Esophagus squamous epithelium (tissue), 5 donors: ENCODE results near the gene GJA1. TPM values are rescaled to one million over a fixed set of nuclear protein-coding genes. Genes with fewer than 3 reads are reported as not detected.

ENCODE experiments used
- DNase-seq: peaks from one replicate; lab custom pipeline; 2025; lab: John Stamatoyannopoulos, UW
- H3K27ac ChIP-seq, 4 donors: fragments of 200-600 bp; sonication (generic); one replicate each; pipeline ENCODE4 v1.5.1; 2016 to 2019; ENCODE audit warnings: mild to moderate bottlenecking in 1 of 4
- H3K27me3 ChIP-seq, 4 donors: fragments of 200-600 bp; sonication (generic); 1 replicate in 3 of 4; 2 replicates in 1 of 4; pipeline versions ENCODE4 v1.5.1 to v1.6.0; 2017 to 2021; ENCODE audit warnings: antibody characterized with exemption in 1 of 4
- H3K36me3 ChIP-seq, 3 donors: fragments of 200-600 bp; sonication (generic); one replicate each; pipeline ENCODE4 v1.5.1; 2016 to 2019
- H3K4me1 ChIP-seq, 3 donors: fragments of 200-600 bp; sonication (generic); one replicate each; pipeline ENCODE4 v1.5.1; 2017 to 2019
- H3K4me3 ChIP-seq, 4 donors: fragments of 200-600 bp; sonication (generic); 1 replicate in 3 of 4; 2 replicates in 1 of 4; pipeline ENCODE4 v1.5.1; 2016 to 2019; ENCODE audit warnings: mild to moderate bottlenecking in 2 of 4, moderate library complexity in 1 of 4
- H3K9me3 ChIP-seq, 3 donors: fragments of 200-600 bp; sonication (generic); one replicate each; pipeline ENCODE4 v1.5.1; 2016 to 2019
- POLR2A ChIP-seq, 4 donors: fragments of 450-650 bp; IDR thresholded peaks; one replicate each; pipeline ENCODE4 v1.6.1; 2017; ENCODE audit warnings: antibody characterized with exemption in 4 of 4, mild to moderate bottlenecking in 4 of 4, moderate library complexity in 3 of 4
- WGBS, 2 donors: methylation state at CpG; one replicate each; pipeline ENCODE4 v1.1.5; 2018; 5-methylcytosine and 5-hydroxymethylcytosine counted together
- intact Hi-C: fragments of 100-400 bp; cut with DNase I; formaldehyde crosslinking; loops from one replicate; pipeline ENCODE4 v1.15.0; 2022
- total RNA-seq, 4 donors: library from RNA; depleted of rRNA; stranded (reverse); fragments of >200 nt; gene quantifications; one replicate each; pipeline ENCODE4 v1.1.0, GENCODE V29; 2016
- TF ChIP-seq, protein P1 (sequence below), 6 experiments: fragments of 450-650 bp in 4 of 6; fragments of 200-600 bp in 2 of 6; sonication (generic) in 2 of 6; IDR thresholded peaks; one replicate each; pipeline ENCODE4 v1.5.1; 2016 to 2019; ENCODE audit warnings: antibody characterized with exemption in 6 of 6, mild to moderate bottlenecking in 4 of 6, moderate library complexity in 4 of 6
- donor health status: DM: yes; HTN: yes; CAD: no.

GJA1 gene
- total RNA-seq, 4 donors from 2014 or later, result 73.1 to 118 (median 89.4) TPM

DNA sequence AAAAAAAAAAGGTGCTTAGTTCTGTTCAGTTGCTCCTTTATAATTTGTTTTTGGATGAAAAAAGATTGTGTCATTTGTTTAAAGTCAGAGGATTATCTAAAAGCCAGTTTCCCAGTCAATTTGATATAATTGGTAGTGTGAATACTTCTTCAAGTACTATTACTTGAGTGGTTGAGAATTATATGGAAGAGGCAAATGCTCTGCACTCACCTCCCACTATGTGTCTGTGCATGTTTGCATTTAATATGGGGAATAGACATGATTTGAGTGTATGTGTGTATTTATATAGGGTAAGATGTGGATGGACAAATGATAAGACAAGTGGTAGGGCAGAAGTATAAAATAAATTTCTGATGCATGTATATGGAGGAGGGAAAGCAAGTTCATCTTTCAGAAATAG, 15.8 kb downstream of the GJA1 start:
- no peak for DNase-seq
- Histone ChIP-seq H3K9me3 (no peaks in the 10 kb centered on the region), H3K27me3 (no peaks in the 10 kb centered on the region), H3K4me1 (peaks cover 0 to 5% (median 0%) of the 10 kb centered on the region in 3 donors), H3K27ac (no peak overlapping the region), H3K36me3 (peaks cover 4 to 42% (median 6%) of the 10 kb centered on the region in 3 donors), H3K4me3 (no peak overlapping the region)
- intact Hi-C loops, result no loop called here
- TF ChIP-seq POLR2A (IDR thresholded peaks at IDR 0.05), result no peak
- TF ChIP-seq, protein P1, sequence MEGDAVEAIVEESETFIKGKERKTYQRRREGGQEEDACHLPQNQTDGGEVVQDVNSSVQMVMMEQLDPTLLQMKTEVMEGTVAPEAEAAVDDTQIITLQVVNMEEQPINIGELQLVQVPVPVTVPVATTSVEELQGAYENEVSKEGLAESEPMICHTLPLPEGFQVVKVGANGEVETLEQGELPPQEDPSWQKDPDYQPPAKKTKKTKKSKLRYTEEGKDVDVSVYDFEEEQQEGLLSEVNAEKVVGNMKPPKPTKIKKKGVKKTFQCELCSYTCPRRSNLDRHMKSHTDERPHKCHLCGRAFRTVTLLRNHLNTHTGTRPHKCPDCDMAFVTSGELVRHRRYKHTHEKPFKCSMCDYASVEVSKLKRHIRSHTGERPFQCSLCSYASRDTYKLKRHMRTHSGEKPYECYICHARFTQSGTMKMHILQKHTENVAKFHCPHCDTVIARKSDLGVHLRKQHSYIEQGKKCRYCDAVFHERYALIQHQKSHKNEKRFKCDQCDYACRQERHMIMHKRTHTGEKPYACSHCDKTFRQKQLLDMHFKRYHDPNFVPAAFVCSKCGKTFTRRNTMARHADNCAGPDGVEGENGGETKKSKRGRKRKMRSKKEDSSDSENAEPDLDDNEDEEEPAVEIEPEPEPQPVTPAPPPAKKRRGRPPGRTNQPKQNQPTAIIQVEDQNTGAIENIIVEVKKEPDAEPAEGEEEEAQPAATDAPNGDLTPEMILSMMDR (IDR thresholded peaks at IDR 0.05), result no peak

DNA sequence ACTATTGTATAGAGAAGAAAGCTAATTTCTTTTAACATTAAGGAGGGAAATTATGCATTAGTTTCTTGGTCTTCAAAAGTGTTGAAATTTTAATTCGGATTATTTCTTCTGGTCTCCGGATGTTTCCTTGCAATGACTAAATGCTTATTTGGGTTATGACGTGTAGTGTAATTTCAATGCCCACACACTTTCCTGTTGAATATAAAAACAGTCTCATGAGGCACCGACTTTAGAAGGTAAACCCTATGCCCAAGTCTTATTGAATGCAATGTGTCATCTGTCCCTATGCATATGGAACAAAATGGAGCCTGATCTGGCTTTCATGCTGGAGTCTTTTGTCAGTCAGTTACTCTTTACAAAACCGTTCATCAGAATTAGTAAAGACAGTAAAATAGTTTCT, 17.7 kb downstream of the GJA1 start:
- intact Hi-C loops, result no loop called here
- H3K27me3 ChIP-seq, result no peaks in the 10 kb centered on the region
- no peak for TF ChIP-seq POLR2A (IDR thresholded peaks at IDR 0.05)
- TF ChIP-seq, protein P1 (IDR thresholded peaks at IDR 0.05), result no peak
- peaks cover 0 to 23% (median 4%) of the 10 kb centered on the region in 3 donors for H3K36me3 ChIP-seq
- WGBS, 2 donors, result 66 to 76% methylated on average over 5 of the region's 5 CpGs
- no peak overlapping the region for H3K27ac ChIP-seq
- no peaks in the 10 kb centered on the region for H3K9me3 ChIP-seq
- H3K4me1 ChIP-seq, result no peaks in the 10 kb centered on the region
- no peak overlapping the region for H3K4me3 ChIP-seq
- DNase-seq, result no peak

DNA sequence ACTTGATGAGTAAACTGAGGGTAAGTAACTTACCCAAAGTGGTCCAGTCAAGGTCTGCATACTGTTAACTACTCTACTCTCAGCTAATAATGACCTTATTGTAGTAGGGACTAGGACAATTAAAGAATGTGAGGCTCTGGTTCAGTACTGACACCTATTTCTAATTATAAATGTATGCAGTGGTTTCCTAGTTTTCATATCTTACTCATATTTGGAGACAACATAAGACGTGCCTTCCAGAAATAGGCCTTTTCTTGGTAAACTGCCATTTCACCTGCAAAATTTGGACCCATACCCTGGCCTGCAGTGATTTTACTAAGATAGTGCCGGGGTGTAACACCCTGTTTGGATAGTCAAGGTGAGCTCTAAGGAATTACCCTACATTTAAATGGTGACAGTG, 24.7 kb downstream of the GJA1 start:
- no peak for DNase-seq
- TF ChIP-seq POLR2A (IDR thresholded peaks at IDR 0.05), result no peak
- TF ChIP-seq, protein P1 (IDR thresholded peaks at IDR 0.05), result no peak
- H3K4me3 ChIP-seq, result no peak overlapping the region
- no peaks in the 10 kb centered on the region for H3K4me1 ChIP-seq
- H3K27ac ChIP-seq, result no peak overlapping the region
- 43 to 57% methylated on average over 2 of the region's 2 CpGs for WGBS, 2 donors
- H3K27me3 ChIP-seq, result no peaks in the 10 kb centered on the region
- H3K36me3 ChIP-seq, result no peaks in the 10 kb centered on the region
- intact Hi-C loops, result no loop called here
- H3K9me3 ChIP-seq, result no peaks in the 10 kb centered on the region

DNA sequence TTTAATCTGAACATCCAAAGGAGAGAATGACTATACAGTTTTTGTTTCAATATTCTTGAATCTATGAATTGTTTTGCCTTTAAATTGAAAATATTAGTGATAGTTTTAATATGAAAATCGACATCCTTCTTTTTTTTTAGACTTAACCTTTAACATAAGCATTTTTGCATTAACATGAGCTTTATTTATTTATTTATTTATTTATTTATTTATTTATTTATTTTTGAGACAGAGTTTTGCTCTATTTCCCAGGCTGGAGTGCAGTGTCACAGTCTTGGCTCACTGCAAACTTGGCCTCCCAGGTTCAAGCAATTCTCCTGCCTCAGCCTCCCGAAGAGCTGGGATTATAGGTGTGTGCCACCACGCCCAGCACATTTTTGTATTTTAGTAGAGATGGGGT, 27.6 kb downstream of the GJA1 start:
- Histone ChIP-seq H3K36me3 (no peaks in the 10 kb centered on the region), H3K4me3 (no peak overlapping the region), H3K27me3 (no peaks in the 10 kb centered on the region), H3K27ac (no peak overlapping the region), H3K4me1 (no peaks in the 10 kb centered on the region), H3K9me3 (no peaks in the 10 kb centered on the region)
- no peak for DNase-seq
- no peak for TF ChIP-seq POLR2A (IDR thresholded peaks at IDR 0.05)
- TF ChIP-seq, protein P1 (IDR thresholded peaks at IDR 0.05), result no peak
- intact Hi-C loops, result no loop called here
- 73 to 77% methylated on average over 3 of the region's 3 CpGs for WGBS, 2 donors

DNA sequence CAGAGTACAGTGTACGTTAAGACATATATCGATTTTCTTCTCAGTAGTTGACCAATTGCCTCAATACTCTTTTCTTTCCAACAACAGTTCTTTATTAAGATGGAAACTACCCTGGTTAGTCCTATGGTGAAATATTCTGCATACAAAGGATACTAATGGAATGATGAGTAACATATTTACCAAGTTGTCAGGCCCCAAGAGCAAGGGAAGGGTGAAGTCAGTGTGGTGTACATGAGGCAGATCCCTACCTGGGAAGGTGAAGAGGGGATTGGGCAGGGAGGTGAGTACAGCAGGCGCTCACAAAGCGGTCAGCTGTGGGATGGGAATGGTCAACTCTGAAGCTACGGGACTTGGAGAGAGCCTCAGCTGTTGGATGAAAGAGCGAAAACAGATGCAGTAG, 29.7 kb downstream of the GJA1 start:
- intact Hi-C loops, result no loop called here
- DNase-seq, result no peak

More for the DNA sequence above, 29.7 kb downstream of the GJA1 start:
- Histone ChIP-seq H3K27me3 (no peaks in the 10 kb centered on the region), H3K36me3 (no peaks in the 10 kb centered on the region), H3K4me1 (no peaks in the 10 kb centered on the region), H3K4me3 (no peak overlapping the region), H3K9me3 (no peaks in the 10 kb centered on the region), H3K27ac (no peak overlapping the region)
- TF ChIP-seq, protein P1 (IDR thresholded peaks at IDR 0.05), result no peak
- TF ChIP-seq POLR2A (IDR thresholded peaks at IDR 0.05), result no peak
- WGBS, 2 donors, result 92% methylated on average over 6 of the region's 6 CpGs
